ENCODE data around the gene PATL1. TPM values are rescaled to one million over a fixed set of nuclear protein-coding genes. Genes with fewer than 3 reads are reported as not detected.

Gene PATL1
- total and polyA plus RNA-seq, 2 donors (not counting 1 experiment from before 2014, with no cell fraction given) = 11.6 to 68.1 TPM

GRCh38 chr11:59602432-59602831 is 66.4 kb downstream of the PATL1 start:
- Histone ChIP-seq H4K20me1 (ENCODE audit: control insufficient read depth, extremely low read depth, insufficient read depth, low read length) (no peaks in the 10 kb centered on the region), H2AFZ (ENCODE audit: low read length) (no peak overlapping the region), H3K27ac (ENCODE audit: insufficient read depth, low read length) (no peak overlapping the region), H3K79me2 (ENCODE audit: control insufficient read depth, insufficient read depth, low read length) (peaks cover 9% of the 10 kb centered on the region), H3K4me2 (ENCODE audit: extremely low read depth, insufficient read depth, low read length) (no peak overlapping the region), H3K36me3 (ENCODE audit: control insufficient read depth, insufficient read depth, low read length) (peaks cover 24% of the 10 kb centered on the region), H3K27me3 (ENCODE audit: control insufficient read depth, insufficient read depth, low read length) (no peaks in the 10 kb centered on the region), H3K9ac (ENCODE audit: insufficient read depth, low read length) (no peak overlapping the region), H3K9me3 (ENCODE audit: control insufficient read depth, insufficient read depth, low read depth, low read length) (no peaks in the 10 kb centered on the region), H3K4me3 (replicated peaks in 1 of 4; ENCODE audit: control extremely low read depth in 1 of 4, insufficient read depth in 1 of 4, low read depth in 3 of 4, low read length in 4 of 4) (no peak overlapping the region), H3K4me1 (ENCODE audit: control insufficient read depth, extremely low read depth, insufficient read depth, low read length) (no peaks in the 10 kb centered on the region)
- TF ChIP-seq EZH2 (IDR thresholded peaks at IDR 0.05; ENCODE audit: low read length, missing control alignments) (no peak), CTCF (conservative IDR thresholded peaks at IDR 0.05 in 1 of 2, IDR thresholded peaks at IDR 0.05 in 1 of 2; ENCODE audit: low read depth in 1 of 2, low read length in 2 of 2) (no peak)
- DNase-seq (ENCODE audit: low read depth in 2 of 2) = no peak

- Histone ChIP-seq H3K79me2 (ENCODE audit: control insufficient read depth, insufficient read depth, low read length) (peaks cover 9% of the 10 kb centered on the region), H4K20me1 (ENCODE audit: control insufficient read depth, extremely low read depth, insufficient read depth, low read length) (no peaks in the 10 kb centered on the region), H3K4me3 (replicated peaks in 1 of 4; ENCODE audit: control extremely low read depth in 1 of 4, insufficient read depth in 1 of 4, low read depth in 3 of 4, low read length in 4 of 4) (no peak overlapping the region), H3K27ac (ENCODE audit: insufficient read depth, low read length) (no peak overlapping the region), H3K4me1 (ENCODE audit: control insufficient read depth, extremely low read depth, insufficient read depth, low read length) (no peaks in the 10 kb centered on the region), H2AFZ (ENCODE audit: low read length) (no peak overlapping the region), H3K4me2 (ENCODE audit: extremely low read depth, insufficient read depth, low read length) (no peak overlapping the region), H3K9ac (ENCODE audit: insufficient read depth, low read length) (no peak overlapping the region), H3K36me3 (ENCODE audit: control insufficient read depth, insufficient read depth, low read length) (peaks cover 23% of the 10 kb centered on the region), H3K9me3 (ENCODE audit: control insufficient read depth, insufficient read depth, low read depth, low read length) (no peaks in the 10 kb centered on the region), H3K27me3 (ENCODE audit: control insufficient read depth, insufficient read depth, low read length) (no peaks in the 10 kb centered on the region)
- DNase-seq (ENCODE audit: low read depth in 2 of 2) = no peak
- TF ChIP-seq CTCF (conservative IDR thresholded peaks at IDR 0.05 in 1 of 2, IDR thresholded peaks at IDR 0.05 in 1 of 2; ENCODE audit: low read depth in 1 of 2, low read length in 2 of 2) (no peak), EZH2 (IDR thresholded peaks at IDR 0.05; ENCODE audit: low read length, missing control alignments) (no peak)
Observed at GRCh38 chr11:59601788-59602187, 67.0 kb downstream of the PATL1 start.

- H3K4me2 ChIP-seq (ENCODE audit: extremely low read depth, insufficient read depth, low read length) = no peak overlapping the region
- no peaks in the 10 kb centered on the region for H4K20me1 ChIP-seq (ENCODE audit: control insufficient read depth, extremely low read depth, insufficient read depth, low read length)
- H3K9me3 ChIP-seq (ENCODE audit: control insufficient read depth, insufficient read depth, low read depth, low read length) = no peaks in the 10 kb centered on the region
- H3K27ac ChIP-seq (ENCODE audit: insufficient read depth, low read length) = no peak overlapping the region
- no peak for DNase-seq (ENCODE audit: low read depth in 2 of 2)
- no peak overlapping the region for H3K4me3 ChIP-seq (replicated peaks in 1 of 4; ENCODE audit: control extremely low read depth in 1 of 4, insufficient read depth in 1 of 4, low read depth in 3 of 4, low read length in 4 of 4)
- H3K79me2 ChIP-seq (ENCODE audit: control insufficient read depth, insufficient read depth, low read length) = peaks cover 7% of the 10 kb centered on the region
- H3K9ac ChIP-seq (ENCODE audit: insufficient read depth, low read length) = no peak overlapping the region
- H3K4me1 ChIP-seq (ENCODE audit: control insufficient read depth, extremely low read depth, insufficient read depth, low read length) = no peaks in the 10 kb centered on the region
- no peak overlapping the region for H2AFZ ChIP-seq (ENCODE audit: low read length)
- TF ChIP-seq EZH2 (IDR thresholded peaks at IDR 0.05; ENCODE audit: low read length, missing control alignments) = no peak
- no peak for TF ChIP-seq CTCF (conservative IDR thresholded peaks at IDR 0.05 in 1 of 2, IDR thresholded peaks at IDR 0.05 in 1 of 2; ENCODE audit: low read depth in 1 of 2, low read length in 2 of 2)
- H3K27me3 ChIP-seq (ENCODE audit: control insufficient read depth, insufficient read depth, low read length) = no peaks in the 10 kb centered on the region
- H3K36me3 ChIP-seq (ENCODE audit: control insufficient read depth, insufficient read depth, low read length) = peaks cover 21% of the 10 kb centered on the region
Observed at GRCh38 chr11:59600636-59601035, 68.2 kb downstream of the PATL1 start.

All from fibroblast of lung (primary cell).